GM21360 (cell line): ENCODE data around the gene GNGT2.

Experiments
- ATAC-seq: cut with Tn5 transposase; IDR thresholded peaks from one replicate; pipeline ENCODE4 v1.9.1; 2021; ENCODE audit warnings: mild to moderate bottlenecking, moderate library complexity; ENCODE audit not compliant: unreplicated experiment

The GNGT2 gene

DNA sequence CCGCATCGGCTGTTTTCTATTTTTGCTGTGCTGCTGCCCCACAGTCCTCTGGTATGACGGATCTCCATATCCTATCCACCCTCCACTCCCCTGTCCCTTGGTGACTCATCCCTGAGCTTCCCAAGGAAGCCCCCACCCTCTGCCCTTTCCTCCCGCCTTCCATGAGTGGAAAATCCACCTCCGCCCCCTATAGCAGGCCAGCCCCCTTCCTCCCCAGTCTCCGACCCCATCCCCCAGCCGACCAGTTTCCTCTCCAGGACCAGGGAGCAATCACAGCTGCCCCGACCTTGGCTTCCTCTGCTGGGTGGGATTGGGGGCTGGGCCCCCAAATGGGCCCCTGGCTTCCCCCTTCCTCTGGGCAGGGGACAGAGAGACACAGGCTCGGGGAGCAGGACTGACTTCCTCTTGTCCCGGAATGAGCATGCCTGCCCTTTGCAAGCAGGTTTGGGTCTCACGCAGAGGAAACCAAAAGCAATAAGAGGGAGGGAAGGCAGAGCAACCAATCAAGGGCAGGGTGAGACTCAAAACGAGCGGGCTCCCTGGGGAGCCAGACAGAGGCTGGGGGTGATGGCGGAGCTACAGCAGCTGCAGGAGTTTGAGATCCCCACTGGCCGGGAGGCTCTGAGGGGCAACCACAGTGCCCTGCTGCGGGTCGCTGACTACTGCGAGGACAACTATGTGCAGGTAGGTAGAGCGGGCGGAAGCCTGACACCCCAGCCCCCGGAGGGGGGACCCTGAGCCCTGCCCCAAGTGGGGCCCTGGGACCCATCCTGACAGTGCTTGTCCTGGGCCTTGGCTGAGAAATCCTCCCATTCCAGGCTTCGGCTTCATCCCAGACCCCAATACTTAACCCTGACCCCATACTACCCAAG, at the start of gene GNGT2, which contains the start of gene ABI3:
Gene GNGT2 (minus strand): TSS at position 417 of the 872 bp plus-strand sequence. CDS start 3,152 bp downstream, outside the sequence.
Gene ABI3 (plus strand): TSS at position 550 of the 872 bp plus-strand sequence. CDS start 18 bp downstream, at position 568.
- ATAC-seq, result peak; percentile 61

DNA sequence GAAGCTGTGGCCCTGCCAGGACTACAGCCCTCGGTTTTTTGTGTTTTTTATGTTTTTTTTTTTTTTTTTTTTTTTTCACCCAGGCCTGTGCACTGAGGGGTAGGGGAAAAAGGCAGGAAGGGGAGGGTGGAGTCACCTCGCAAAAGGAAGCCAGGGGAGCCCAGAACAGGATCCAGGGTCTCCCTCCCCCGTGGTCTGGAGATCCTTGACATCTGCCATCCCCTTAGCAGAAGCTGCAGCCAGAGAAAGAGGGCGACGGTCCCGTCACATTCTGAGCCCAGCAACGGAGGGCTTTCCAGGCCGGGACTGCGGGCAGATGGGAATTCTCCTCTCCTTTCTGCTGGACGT, 49.3 kb upstream of the GNGT2 start:
- no peak for ATAC-seq

DNA sequence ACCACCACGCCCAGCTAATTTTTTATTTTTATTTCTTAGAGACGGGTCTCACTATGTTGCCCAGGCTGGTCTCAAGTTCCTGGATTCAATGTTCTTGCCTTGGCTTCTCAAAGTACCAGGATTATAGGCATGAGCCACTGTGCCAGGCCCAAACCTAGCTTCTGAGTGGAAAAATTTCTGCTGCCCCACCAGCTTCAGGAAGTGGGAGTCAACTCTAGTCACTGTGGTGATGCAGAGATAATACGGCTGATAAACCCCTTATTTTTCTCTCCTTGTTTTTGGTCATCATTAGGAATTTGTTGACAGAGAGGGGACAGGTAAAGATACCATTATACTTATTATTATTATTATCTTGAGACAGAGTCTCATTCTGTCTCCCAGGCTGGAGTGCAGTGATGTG, 48.0 kb upstream of the GNGT2 start:
- no peak for ATAC-seq

DNA sequence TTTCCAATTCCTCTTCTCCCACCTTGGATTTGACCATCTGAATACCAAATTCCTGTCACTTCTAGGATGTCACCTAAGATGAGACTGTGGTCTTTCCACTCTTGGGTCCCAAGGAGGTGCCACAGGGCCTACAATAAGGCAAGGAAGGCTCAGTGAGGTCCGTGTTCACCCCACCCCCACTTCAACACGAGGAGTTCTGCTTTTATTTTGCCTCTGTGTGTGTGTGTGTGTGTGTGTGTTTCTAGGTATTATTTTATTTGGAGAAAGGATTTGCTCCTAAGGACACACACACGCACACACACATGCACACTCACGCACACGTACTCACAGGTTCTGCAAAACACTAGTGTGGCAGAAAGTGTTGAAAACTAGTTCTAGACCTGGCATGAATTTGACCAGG, 44.8 kb upstream of the GNGT2 start:
- no peak for ATAC-seq

DNA sequence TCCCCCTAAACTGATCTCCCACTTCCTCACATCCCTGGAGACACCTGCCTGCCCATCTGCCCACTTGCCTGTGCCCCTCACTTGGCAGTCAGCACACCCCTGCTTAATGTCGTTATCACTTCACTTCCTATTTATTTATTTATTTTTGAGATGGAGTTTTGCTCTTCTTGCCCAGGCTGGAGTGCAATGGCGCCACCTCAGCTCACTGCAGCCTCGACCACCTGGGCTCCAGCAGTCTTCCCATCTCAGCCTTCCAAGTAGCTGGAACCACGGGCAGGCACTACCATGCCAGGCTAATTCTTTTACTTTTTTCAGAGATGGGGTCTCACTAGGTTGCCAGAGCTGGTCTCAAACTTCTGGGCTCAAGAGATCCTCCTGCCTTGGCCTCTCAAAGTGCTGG, 43.7 kb upstream of the GNGT2 start:
- ATAC-seq, result no peak

DNA sequence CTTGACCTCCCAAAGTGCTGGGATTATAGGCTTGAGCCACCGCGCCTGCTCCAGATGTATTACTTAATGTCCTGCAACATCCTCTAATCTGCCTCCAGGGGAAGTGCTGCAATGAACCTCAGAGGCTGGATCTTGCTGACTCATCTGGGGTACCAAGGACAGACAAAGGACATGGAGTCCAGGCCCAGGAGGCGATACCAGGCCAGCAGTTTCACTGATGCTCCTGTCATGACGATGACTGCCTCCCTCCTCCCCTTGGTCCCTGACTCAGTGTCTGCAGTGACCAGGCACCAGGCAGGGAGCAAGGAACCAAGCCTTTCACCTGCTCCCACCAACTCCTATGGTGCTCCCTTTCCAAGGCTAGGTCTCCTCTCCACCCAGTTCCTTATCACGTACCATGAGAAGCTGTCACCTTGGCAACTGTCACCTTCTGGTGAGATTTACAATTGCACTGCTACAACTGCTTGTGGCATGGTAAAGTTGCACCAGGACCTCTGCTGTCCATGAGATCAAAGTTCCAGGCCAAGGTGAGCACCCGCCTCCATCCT, 41.8 kb upstream of the GNGT2 start:
- ATAC-seq, result no peak

DNA sequence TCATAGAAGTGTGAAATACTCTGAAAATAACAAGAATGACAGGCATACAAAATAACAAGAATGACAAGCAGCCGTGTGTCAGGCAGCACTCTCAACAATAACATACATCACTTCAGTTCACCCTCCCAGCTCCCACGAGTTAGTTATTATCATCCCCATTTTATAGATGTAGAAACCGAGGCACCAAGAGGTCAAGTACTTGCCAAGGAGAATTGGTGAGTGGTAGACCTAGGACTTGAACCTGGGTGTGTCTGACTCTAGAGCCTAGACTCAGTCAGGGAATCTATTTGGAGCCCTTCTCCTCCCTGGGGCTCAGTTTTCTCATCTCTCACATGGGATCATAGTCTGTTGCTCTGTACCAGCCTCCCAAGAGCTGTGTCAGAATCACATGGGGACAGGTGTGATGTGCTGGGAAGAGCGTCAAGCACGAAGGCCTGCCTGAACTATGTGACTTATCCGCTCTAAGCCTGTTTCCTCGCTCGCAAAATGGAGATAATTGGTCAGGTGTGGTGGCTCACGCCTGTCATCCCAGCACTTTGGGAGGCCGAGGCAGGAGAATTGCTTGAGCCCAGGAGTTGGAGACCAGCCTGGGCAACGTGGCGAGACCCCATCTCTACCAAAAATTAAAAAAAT, 39.6 kb upstream of the GNGT2 start:
- no peak for ATAC-seq

DNA sequence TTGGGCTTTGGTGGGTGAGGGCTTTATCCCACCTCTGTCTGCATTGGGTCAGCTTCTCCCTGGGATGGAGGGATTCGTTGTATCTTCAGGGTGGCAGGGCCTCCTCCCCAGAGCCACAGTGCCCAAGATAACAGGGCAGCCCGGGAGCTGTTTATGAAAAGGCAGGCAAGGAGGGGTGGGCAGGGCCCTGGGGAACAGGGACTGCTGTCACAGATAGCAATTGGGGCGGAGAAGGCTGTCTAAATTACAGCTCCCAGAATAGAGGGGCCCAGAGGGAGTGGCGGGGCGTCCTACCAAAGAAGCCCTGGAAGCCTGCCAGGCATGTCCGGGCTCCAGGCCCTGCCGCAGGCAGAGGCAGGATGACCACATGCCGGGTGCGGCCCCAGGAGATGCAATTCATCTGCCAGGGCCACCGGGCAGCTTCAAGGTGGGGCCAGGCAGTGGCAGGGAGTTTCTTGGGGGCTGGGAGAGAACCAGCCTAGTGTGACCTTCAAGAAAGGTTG, 39.0 kb upstream of the GNGT2 start:
- no peak for ATAC-seq

DNA sequence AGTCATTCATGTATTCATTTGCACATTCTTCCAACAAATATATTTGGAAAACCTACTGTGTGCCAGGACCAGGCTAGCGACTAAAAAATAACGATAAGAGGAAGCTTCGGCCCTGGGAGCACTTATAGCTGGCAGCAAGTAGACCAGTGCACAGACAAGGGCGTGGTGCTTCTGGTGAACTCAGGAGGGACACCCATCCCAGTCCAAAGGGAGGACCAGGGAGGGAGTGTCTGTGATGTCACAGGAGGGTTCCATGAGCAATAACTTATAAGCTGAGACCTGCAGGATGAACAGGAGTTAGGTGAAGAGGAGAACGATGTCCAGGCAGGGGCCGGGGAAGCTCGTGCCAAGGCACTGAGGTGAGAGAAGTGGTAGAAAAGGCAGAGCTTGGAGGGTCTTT, 37.6 kb upstream of the GNGT2 start:
- no peak for ATAC-seq

DNA sequence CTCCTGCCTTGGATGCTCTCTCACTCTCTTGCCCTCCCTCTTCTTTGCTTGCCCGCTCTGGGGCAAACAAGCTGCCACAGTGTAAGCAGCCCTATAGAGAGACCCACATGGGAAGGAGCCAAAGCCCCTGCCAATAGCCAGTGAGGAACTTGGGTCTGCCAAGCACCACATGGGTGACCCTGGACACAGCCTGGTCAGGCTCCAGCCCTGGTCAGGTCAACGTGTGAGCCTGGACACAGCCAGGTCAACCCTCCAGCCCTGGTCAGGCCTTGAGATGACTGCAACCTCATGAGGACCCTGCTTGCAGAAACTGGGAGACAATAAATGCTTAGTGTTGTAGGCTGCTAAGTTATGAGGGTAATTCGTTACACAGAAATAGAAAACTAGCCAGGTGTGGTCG, 34.5 kb upstream of the GNGT2 start:
- no peak for ATAC-seq

DNA sequence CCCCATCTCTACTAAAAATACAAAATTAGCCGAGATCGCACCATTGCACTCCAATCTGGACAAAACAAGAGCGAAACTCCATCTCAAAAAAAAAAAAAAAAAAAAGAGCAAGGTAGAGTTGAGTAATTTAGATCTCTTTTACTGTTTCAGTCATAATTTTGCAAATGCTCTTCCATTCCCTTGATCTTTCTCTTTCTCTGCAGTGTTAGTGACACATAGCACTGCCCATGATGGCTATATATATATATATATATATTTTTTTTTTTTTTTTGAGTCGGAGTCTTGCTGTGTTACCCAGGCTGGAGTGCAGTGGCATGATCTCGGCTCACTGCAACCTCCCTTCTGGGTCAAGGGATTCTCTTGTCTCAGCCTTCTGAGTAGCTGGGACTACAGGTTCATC, 32.4 kb upstream of the GNGT2 start:
- ATAC-seq, result no peak

DNA sequence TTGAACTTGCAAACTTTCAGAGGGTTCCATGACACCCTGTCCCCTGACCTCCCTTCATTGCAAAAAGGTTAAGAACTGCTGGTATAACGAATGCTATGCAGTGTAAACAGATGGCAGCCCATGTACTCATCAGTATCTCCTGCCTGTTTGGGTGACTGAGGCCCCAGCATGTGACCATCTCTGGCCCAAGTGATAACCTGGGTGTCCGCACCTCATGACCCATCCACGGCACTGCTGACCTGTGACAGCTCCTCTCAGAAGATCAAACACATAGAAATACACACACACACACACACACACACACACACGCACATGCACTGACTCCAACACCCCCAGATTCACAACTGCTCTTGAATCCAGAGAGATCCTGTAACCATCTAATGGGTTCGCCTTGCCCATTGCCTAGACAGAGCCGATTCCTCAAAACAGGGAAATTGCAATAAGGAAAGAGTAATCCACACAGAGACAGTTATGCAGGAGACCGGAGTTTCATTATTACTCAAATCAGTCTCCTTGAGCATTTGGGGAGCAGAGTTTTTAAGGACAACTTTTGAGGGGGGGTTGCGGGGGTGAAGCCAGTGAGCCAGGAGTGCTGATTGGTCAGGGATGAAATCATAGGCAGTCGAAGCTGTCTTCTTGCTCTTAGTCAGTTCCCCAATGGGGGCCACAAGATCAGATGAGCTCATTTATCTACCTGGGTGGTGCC, 31.5 kb upstream of the GNGT2 start:
- no peak for ATAC-seq

DNA sequence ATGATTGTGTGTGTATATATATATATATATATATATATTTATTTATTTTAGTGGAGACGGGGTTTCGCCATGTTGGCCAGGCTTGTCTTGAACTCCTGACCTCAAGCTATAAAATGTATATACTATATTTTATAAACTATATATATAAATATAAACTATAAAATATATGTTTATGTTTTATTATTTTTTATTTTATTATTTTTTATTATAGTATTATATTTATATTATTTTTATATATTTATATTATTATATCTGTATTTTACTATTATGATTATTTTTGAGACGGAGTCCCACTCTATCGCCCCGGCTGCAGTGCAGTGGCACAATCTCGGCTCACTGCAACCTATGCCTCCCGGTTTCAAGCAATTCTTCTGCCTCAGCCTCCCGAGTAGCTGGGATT, 30.7 kb upstream of the GNGT2 start:
- no peak for ATAC-seq

DNA sequence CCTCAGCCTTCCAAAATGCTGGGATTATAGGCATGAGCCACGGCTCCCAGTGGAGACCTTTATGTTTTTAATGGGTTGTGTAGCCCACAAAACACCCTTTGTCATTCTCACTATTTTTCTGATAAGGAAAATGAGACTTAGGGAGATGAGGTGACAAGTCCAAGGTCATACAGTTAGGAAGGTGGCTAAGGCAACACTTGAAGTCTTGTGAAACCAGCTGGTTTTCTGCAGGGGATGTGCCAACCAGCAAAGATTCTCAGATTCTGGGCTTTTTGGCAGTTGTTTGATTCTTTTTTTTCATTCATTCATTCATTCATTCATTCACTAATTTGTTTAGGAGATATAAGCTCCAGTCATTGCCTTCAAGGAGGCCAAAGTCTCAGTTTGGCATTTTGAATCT, 30.2 kb upstream of the GNGT2 start:
- no peak for ATAC-seq

DNA sequence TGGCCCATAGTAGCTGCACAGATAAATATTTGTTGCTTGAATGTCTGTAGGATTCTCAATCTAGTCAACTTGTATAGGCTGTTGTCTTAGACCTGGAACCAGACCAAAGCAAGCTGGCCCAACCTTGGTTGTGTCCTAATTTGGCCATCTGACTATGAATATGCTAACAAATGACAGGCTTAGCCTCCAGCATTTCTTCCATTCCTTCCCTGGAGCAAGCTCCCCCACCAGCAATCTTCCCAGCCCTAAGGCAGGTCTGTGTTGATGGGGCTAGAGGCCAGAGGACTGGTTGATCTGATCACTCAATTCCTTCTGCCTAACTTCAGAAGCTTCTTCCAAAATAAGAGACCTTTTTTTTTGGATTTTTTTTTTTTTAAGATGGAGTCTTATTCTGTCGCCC, 29.6 kb upstream of the GNGT2 start:
- ATAC-seq, result no peak

DNA sequence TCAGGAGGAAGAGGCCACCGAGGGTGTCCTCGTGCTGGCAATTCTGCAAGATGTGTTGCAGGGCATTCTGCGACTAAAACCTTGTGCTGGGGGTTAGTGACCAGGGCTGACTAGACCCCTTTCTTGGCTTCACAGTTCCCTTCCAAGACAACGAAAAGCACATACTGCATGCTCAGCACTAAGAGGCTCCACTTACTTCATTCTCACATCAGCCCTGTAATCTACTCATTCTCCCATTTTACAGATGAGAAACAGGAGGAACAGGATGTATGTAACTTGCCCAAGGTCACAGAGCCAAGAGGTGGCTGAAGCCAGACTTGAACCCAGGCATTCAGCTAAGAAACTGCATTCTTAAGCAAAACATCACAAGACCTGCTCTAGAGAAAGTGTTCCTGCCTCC, 25.5 kb upstream of the GNGT2 start:
- ATAC-seq, result no peak

DNA sequence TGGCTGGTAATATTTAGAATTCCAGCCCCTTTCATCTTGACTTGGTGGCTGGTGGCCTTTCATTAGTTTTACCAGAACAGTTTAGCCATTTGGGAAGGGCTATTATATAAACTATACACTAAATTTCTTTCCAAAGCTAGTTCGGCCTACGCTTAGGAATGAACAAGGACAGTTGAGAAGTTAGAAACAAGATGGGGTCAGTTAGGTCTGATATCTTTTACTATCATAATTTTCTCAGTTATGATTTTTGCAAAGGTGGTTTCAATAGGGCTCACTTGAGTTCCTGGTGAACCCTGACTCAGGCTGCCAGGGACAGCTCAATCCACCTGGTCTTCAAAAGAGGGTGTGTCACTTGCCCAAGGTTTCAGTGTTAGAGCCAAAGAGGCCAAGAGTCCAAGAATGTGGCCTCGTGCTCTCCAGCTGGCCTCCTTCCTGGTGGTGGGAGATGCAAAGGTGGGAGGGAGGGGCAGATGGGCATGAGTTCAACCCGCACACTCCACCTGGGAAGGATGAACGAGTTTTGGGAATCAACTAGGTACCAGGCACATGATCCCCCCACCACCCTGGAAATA, 24.2 kb upstream of the GNGT2 start:
- ATAC-seq, result no peak

DNA sequence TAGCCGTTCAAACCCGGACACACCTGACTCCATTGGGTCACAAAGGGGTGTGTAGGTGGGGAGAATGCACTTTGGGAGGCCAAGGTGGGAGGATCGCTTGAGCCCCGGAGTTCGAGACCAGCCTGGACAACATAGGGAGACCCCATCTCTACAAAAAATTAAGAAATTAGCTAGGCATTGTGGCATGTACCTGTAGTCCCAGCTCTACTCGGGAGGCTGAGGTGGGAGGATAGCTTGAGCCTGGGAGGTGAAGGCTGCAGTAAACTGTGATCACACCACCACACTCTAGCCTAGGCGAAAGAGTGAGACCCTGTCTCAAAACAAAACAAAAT, 21.2 kb upstream of the GNGT2 start:
- no peak for ATAC-seq

DNA sequence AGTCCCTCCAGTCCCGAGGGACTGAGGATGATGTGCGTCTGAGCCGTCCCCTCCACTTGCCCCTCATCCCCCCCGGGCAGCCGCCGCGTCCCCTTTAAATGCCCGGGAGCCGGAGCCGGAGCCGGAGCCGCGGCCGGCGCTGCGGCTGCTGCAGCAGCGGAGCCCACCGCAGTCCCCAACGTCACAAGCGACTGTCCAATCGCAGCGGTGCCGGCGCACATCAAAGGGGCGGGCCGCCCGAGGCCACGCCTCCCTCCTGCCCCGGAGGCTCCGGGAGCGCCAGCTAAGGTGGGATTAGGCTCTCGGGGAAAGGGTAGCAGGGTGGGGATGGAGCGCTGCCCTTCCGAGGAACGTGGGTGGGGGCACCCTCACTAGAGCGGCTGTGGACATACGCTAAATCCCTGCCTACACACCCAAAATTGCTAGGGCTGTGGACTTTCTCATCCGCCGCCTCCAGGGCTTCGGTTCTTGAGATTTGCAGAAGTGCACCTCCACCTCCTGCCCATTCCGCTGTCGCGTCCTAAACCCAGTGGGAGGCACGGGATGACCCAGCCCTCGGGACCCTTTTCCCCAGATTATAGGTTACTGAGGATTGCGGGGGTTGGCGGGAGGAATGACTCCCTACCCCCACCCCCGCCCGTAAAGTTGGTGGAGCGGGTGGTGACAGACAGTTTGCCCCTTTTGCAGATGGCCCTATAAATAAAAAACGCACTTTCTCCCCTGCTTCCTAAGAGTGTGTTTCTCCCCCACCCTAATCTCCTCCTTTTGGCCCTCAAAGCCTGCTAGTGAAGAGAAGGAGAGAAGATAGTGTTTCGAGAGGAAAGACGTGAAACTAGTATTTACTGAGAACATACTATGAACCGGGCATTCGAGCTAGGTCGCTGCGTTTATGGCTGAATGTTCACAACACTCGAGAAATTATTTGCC, 20.5 kb upstream of the GNGT2 start, which contains the start of gene PHOSPHO1:
Gene PHOSPHO1 (minus strand): TSS at position 152 of the 927 bp plus-strand sequence. CDS start 4,096 bp downstream, outside the sequence.
- ATAC-seq, result peak; percentile 81
